Astrocyte of the cerebellum (primary cell): Measurements from ENCODE around the gene PAPPA.

ENCODE experiments used
- DNase-seq: peaks from one replicate; pipeline ENCODE4 v3.0.0-alpha.2; 2011; ENCODE audit warnings: low read depth
- H3K4me3 ChIP-seq: 2 replicates; pipeline ENCODE4 v1.5.1; 2011; ENCODE audit warnings: mild to moderate bottlenecking, low read depth, low read length, moderate library complexity
- in situ Hi-C: cut with HindIII; loops from 2 replicates; pipeline ENCODE4 v1.10.0; 2017; ENCODE audit warnings: low sequenced_read_pairs
- TF ChIP-seq, protein P1 (sequence below): IDR thresholded peaks from 2 replicates; pipeline ENCODE4 v1.5.1; 2012; ENCODE audit warnings: low read length, low read depth, moderate library complexity, mild to moderate bottlenecking; ENCODE audit errors: missing control alignments

The PAPPA gene

GRCh38 chr9:116174347-116174746 is 20.8 kb downstream of the PAPPA start:
- TF ChIP-seq, protein P1, sequence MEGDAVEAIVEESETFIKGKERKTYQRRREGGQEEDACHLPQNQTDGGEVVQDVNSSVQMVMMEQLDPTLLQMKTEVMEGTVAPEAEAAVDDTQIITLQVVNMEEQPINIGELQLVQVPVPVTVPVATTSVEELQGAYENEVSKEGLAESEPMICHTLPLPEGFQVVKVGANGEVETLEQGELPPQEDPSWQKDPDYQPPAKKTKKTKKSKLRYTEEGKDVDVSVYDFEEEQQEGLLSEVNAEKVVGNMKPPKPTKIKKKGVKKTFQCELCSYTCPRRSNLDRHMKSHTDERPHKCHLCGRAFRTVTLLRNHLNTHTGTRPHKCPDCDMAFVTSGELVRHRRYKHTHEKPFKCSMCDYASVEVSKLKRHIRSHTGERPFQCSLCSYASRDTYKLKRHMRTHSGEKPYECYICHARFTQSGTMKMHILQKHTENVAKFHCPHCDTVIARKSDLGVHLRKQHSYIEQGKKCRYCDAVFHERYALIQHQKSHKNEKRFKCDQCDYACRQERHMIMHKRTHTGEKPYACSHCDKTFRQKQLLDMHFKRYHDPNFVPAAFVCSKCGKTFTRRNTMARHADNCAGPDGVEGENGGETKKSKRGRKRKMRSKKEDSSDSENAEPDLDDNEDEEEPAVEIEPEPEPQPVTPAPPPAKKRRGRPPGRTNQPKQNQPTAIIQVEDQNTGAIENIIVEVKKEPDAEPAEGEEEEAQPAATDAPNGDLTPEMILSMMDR: no peak
- DNase-seq: no peak
- in situ Hi-C loops: no loop called here
- no peak overlapping the region for H3K4me3 ChIP-seq

DNA sequence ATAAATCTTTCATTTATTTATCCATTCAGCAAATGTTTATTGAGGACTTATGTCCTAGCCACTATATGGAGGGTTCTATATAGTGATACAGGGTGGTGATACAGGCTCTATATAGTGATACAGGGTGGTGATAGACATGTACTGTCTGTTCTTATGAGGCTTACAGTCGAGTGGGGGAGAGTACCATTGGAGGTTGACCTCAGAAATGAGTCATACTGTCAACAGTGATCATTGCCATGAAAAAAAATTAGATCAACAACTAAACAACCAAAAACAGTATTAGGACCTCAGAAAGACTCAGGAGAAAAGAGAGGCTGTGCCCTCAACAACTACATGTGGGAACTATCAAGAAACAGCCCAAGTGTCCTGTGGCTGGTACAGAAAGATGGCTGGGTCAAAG is 22.0 kb downstream of the PAPPA start:
- no peak for DNase-seq
- TF ChIP-seq, protein P1: no peak
- no peak overlapping the region for H3K4me3 ChIP-seq
- in situ Hi-C loops: no loop called here

DNA sequence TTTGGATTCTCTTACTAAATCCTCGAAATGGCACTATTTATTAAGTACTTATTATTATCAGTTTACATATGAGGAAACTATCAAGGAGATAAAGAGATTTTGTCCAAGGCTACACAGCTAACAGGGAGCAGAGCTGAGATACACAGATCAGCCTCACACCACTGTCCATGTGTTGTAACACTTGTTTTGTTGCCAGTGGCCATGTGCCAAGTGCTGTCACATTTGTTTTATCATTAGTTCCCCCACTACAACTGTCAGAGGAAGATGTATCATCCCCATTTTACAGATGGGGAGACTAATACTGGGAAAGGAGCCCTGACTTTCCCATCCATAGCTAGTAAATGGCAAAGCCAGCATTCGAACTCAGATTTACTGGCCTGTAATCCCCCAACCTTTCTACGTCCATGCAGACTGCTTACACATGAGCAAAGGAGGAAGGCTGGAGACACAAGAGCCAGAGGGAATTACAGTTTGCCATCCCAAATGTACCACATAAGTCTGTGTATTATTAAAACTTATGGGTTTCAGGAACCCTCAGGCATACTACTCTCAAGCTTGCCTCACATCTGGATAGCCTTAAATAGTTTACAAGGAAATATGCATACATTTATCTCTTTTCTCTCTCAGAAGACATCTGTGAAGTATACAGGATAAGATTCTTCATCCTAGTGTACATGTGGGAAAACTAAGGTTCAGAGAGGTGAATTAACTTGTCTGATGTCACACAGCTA is 25.1 kb downstream of the PAPPA start:
- in situ Hi-C loops: no loop called here

DNA sequence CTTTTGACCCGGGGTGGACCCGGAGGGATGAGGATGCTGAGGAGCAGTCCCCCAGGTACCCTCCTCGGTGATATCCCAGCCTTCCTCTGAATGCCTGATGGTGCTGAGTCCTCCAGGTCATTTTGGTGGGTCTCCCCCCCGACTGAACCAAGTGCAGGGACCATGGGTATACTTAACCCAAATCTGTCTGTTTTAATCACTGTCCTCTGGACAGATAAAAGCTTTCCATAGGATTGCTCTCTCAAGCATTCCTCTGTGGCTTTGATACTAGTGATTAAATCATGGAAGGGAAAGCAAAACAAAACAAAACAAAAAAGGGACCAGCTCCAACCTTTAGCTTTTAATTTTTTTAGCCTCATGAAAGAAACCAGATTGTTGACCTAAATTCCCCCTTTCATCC is 26.0 kb downstream of the PAPPA start:
- DNase-seq: no peak
- TF ChIP-seq, protein P1: no peak
- in situ Hi-C loops: no loop called here
- no peak overlapping the region for H3K4me3 ChIP-seq

More for the DNA sequence above, 25.1 kb downstream of the PAPPA start:
- TF ChIP-seq, protein P1: no peak
- DNase-seq: no peak
- no peak overlapping the region for H3K4me3 ChIP-seq

- in situ Hi-C loops: no loop called here
- no peak for DNase-seq
- TF ChIP-seq, protein P1: no peak
- H3K4me3 ChIP-seq: no peak overlapping the region
Measured at GRCh38 chr9:116181853-116182610, 28.4 kb downstream of the PAPPA start.

DNA sequence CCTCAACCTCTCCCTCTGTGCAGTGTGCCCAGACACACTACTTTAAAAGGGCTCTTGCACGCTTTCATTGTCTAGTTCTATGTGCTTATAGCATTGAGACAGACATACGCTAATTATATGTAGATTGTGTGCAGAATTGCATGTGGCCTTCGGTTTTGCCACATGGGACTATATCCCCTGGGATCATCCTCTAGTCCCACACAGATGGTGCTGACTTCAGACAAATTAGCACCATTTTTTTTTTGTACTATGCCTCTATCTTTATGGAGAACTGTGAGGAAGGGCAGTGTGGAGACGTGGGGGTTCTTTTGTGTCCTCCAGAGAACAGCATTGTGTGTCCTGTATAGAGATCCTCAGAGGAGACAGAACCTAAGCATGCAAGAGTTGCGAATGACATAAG is 29.3 kb downstream of the PAPPA start:
- no peak overlapping the region for H3K4me3 ChIP-seq
- no peak for DNase-seq
- in situ Hi-C loops: no loop called here
- TF ChIP-seq, protein P1: no peak
